Stimulated activated naive CD8-positive, alpha-beta T cell treated with anti-CD3 and anti-CD28 coated beads, Interleukin-15, Interleukin-2, amounts not matched to agents 100 ng/mL and 50 ng/mL, for 24 hours (primary cell): ENCODE results near the gene UNC5C.

Experiments
- H3K27ac Mint-ChIP-seq: one replicate; pipeline ENCODE4 v1.8.0; 2021; ENCODE audit warnings: mild to moderate bottlenecking, mixed read lengths
- H3K27me3 Mint-ChIP-seq: one replicate; pipeline ENCODE4 v1.8.0; 2021; ENCODE audit warnings: mixed read lengths
- H3K36me3 Mint-ChIP-seq: one replicate; pipeline ENCODE4 v1.8.0; 2021; ENCODE audit warnings: low read depth, mixed read lengths
- H3K4me1 Mint-ChIP-seq: one replicate; pipeline ENCODE4 v1.8.0; 2021; ENCODE audit warnings: low read depth, mixed read lengths
- H3K4me3 Mint-ChIP-seq: one replicate; pipeline ENCODE4 v1.8.0; 2021; ENCODE audit warnings: mild to moderate bottlenecking, mixed read lengths
- H3K9me3 Mint-ChIP-seq: one replicate; pipeline ENCODE4 v1.8.0; 2021; ENCODE audit warnings: mixed read lengths

Gene UNC5C

DNA sequence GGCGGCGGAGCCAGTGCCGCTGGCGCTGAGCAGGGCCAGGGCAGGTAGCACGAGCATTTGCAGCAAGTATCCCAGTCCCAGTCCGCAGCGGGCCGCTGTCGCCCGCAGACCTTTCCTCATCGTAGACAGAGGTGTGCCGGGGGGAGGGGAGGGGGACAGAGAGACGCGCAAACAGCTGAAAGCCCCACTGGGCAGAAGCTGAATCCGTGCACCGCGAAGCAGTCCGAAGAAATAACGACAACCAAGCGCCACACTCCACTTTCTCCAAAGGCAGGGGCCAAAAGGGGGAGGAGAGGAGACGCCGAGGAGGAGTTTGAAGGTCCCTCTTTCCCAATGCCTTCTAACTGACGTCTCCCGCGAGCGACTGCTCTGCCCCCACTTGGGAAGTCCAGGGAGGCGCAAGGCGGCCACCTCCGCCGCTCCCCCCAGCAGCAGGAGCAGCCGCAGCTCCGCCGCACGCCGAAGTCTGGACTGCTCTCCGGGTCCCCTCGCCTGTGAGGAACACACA is at the start of gene UNC5C:
Gene UNC5C (minus strand): TSS at position 236 of the 508 bp plus-strand sequence.
- Mint-ChIP-seq H3K9me3 (no peaks in the 10 kb centered on the region), H3K4me1 (peaks cover 23% of the 10 kb centered on the region), H3K27me3 (peaks cover 53% of the 10 kb centered on the region), H3K4me3 (peak within 1 kb of the TSS; percentile 70), H3K27ac (no peak within 1 kb of the TSS), H3K36me3 (no peaks in the 10 kb centered on the region)

DNA sequence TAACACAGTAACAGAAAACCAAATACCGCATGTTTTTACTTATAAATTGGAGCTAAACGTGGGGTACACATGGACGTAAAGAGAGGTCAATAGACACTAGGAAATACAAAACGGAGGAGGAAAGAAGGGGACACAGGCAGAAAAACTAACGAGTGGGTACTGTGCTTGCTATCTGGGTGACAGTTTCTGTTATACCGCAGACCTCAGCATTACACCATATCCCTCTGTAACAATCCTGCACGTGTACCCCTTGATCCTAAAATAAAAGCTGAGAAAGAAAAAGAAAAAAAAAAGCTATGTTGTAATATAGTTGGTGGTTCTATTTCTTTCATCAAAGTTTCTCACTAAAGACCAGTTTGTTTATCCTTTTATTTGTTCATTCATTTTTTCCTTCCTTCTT is 47.9 kb upstream of the UNC5C start:
- H3K36me3 Mint-ChIP-seq, result no peaks in the 10 kb centered on the region
- peaks cover 4% of the 10 kb centered on the region for H3K4me1 Mint-ChIP-seq
- no peaks in the 10 kb centered on the region for H3K27me3 Mint-ChIP-seq
- H3K9me3 Mint-ChIP-seq, result no peaks in the 10 kb centered on the region
- no peak overlapping the region for H3K27ac Mint-ChIP-seq
- no peak overlapping the region for H3K4me3 Mint-ChIP-seq

DNA sequence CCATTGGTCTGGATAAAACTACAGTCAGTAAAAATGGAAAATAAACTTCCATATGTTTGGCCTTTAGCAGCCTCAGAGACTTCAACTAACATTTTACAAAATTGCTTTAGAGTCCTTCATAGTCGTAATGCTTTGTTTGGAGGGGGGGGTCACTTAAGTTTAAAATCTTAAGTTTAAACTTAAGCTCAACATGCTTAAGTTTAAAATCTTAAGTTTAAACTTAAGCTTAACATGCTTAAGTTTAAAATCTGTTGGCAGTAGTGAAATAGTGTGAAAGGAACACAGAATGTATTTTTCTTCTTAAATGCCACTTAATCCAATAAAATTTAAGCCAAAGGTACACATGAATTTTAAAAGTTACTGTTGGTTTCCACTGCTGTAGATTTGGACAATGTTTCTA is 45.9 kb upstream of the UNC5C start:
- Mint-ChIP-seq H3K27me3 (no peaks in the 10 kb centered on the region), H3K27ac (no peak overlapping the region), H3K36me3 (no peaks in the 10 kb centered on the region), H3K4me3 (no peak overlapping the region), H3K4me1 (no peaks in the 10 kb centered on the region), H3K9me3 (no peaks in the 10 kb centered on the region)

DNA sequence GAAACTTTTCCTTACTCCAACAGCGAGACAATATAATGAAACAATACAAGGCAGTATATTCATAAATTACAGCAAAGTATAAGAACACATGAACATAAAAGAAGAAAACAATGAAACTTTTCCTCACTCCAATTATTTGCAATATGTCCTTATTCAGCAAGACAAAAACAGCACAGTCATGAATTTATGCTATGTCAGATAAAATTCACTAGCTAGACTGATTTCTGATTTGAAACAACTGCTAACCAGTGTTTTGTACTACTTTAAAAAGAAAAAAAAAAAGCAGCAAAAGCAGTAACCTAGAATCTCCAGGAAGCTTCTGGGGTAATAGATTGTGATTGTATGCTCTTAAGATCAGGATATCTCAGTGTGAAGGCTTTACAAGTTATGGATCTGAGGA is 45.2 kb upstream of the UNC5C start:
- Mint-ChIP-seq H3K4me3 (no peak overlapping the region), H3K36me3 (no peaks in the 10 kb centered on the region), H3K9me3 (no peaks in the 10 kb centered on the region), H3K27ac (no peak overlapping the region), H3K4me1 (no peaks in the 10 kb centered on the region), H3K27me3 (no peaks in the 10 kb centered on the region)

- Mint-ChIP-seq H3K27ac (no peak overlapping the region), H3K36me3 (no peaks in the 10 kb centered on the region), H3K4me1 (no peaks in the 10 kb centered on the region), H3K27me3 (no peaks in the 10 kb centered on the region), H3K4me3 (no peak overlapping the region), H3K9me3 (no peaks in the 10 kb centered on the region)
Measured at GRCh38 chr4:95591278-95591677, 42.5 kb upstream of the UNC5C start.

GRCh38 chr4:95590615-95591014 is 41.8 kb upstream of the UNC5C start:
- Mint-ChIP-seq H3K36me3 (no peaks in the 10 kb centered on the region), H3K9me3 (no peaks in the 10 kb centered on the region), H3K27me3 (no peaks in the 10 kb centered on the region), H3K4me3 (no peak overlapping the region), H3K4me1 (no peaks in the 10 kb centered on the region), H3K27ac (no peak overlapping the region)

- Mint-ChIP-seq H3K27me3 (peaks cover 4% of the 10 kb centered on the region), H3K4me3 (no peak overlapping the region), H3K36me3 (no peaks in the 10 kb centered on the region), H3K4me1 (no peaks in the 10 kb centered on the region), H3K27ac (no peak overlapping the region), H3K9me3 (no peaks in the 10 kb centered on the region)
Measured at GRCh38 chr4:95585016-95585695, 36.4 kb upstream of the UNC5C start.

GRCh38 chr4:95580226-95580625 is 31.5 kb upstream of the UNC5C start:
- H3K4me3 Mint-ChIP-seq, result no peak overlapping the region
- H3K27me3 Mint-ChIP-seq, result peaks cover 4% of the 10 kb centered on the region
- H3K4me1 Mint-ChIP-seq, result no peaks in the 10 kb centered on the region
- H3K27ac Mint-ChIP-seq, result no peak overlapping the region
- H3K36me3 Mint-ChIP-seq, result no peaks in the 10 kb centered on the region
- H3K9me3 Mint-ChIP-seq, result peaks cover 12% of the 10 kb centered on the region

DNA sequence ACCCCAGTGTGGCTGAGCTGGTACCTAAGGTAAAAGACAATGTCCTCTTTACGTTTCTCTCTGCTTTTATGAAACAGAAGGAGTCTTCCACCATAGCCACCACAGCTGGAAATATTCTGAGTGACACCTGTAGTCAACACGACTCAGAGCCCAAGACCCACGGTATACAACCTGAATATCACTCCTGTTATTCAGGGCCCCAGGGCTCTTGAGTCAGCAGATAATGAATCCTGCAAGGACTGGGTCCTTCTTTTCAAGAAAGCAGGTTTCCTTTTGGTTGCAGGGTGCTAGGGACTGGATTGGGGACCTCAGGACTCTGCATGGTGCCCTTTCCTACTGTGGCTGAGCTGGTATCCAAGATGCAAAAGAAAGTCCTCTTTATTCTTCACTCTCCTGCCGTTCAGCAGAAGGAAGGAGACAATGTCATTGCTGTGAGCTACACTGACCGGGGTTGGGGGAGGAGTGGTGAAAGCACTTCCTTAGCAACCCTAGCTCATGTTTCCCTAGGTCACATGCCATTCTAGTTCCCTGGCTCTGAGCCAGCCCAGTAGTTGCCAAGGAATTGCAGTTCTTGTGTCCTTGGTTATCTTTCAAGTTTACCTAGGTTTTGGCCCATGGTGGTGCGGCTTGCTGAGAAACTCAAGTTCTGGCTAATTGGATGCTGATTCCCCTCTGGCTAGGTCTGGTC is 23.7 kb upstream of the UNC5C start:
- Mint-ChIP-seq H3K27ac (no peak overlapping the region), H3K27me3 (peaks cover 7% of the 10 kb centered on the region)

GRCh38 chr4:95571577-95571976 is 22.8 kb upstream of the UNC5C start:
- H3K4me3 Mint-ChIP-seq, result no peak overlapping the region

More for the DNA sequence above, 23.7 kb upstream of the UNC5C start:
- no peaks in the 10 kb centered on the region for H3K36me3 Mint-ChIP-seq
- no peak overlapping the region for H3K4me3 Mint-ChIP-seq
- H3K9me3 Mint-ChIP-seq, result peaks cover 16% of the 10 kb centered on the region
- H3K4me1 Mint-ChIP-seq, result no peaks in the 10 kb centered on the region

DNA sequence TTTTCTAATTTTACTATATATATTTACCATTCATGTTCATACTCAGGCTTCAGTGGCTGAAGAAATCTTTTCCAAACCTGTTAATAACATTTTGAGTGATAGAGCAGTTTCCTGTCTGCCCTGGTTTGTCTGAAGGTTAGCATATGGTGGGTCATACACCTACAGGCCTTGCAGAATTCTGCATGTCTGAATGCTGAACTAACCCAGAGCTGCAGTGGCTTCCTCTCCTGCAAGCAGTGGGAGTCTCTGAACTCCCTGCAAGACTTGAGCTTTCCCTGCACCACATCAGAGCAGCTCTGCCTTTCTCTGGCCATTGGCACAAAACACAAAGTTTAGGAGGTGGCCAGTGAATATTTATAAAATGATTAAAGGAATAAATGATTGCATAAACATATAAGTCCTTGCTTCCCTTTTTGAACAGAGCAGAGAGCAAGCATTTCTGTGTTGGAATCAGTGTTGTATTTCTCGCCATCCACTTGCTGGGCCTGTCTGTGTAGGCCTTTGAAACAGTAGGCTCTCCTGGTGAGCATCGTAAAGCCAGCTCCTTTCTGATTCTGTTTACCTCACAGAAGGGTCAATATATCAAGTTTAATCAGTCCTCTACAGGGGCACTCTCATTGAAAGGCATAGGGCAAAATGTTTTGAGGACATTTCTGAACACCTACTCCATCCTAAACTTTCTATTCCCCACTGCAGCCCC is 15.0 kb upstream of the UNC5C start:
- H3K36me3 Mint-ChIP-seq, result no peaks in the 10 kb centered on the region
- no peak overlapping the region for H3K4me3 Mint-ChIP-seq
- no peaks in the 10 kb centered on the region for H3K27me3 Mint-ChIP-seq
- H3K27ac Mint-ChIP-seq, result no peak overlapping the region
- H3K4me1 Mint-ChIP-seq, result no peaks in the 10 kb centered on the region
- H3K9me3 Mint-ChIP-seq, result peaks cover 4% of the 10 kb centered on the region

More at GRCh38 chr4:95571577-95571976, 22.8 kb upstream of the UNC5C start:
- Mint-ChIP-seq H3K27me3 (peaks cover 7% of the 10 kb centered on the region), H3K27ac (no peak overlapping the region), H3K9me3 (peaks cover 16% of the 10 kb centered on the region), H3K36me3 (no peaks in the 10 kb centered on the region), H3K4me1 (no peaks in the 10 kb centered on the region)

- no peaks in the 10 kb centered on the region for H3K36me3 Mint-ChIP-seq
- no peaks in the 10 kb centered on the region for H3K4me1 Mint-ChIP-seq
- H3K4me3 Mint-ChIP-seq, result no peak overlapping the region
- H3K27ac Mint-ChIP-seq, result no peak overlapping the region
- peaks cover 4% of the 10 kb centered on the region for H3K9me3 Mint-ChIP-seq
- H3K27me3 Mint-ChIP-seq, result no peaks in the 10 kb centered on the region
Measured at GRCh38 chr4:95560774-95561173, 12.0 kb upstream of the UNC5C start.

GRCh38 chr4:95556207-95556859 is 7.6 kb upstream of the UNC5C start:
- Mint-ChIP-seq H3K27ac (no peak overlapping the region), H3K4me1 (no peaks in the 10 kb centered on the region), H3K4me3 (no peak overlapping the region), H3K27me3 (peaks cover 8% of the 10 kb centered on the region), H3K9me3 (no peaks in the 10 kb centered on the region), H3K36me3 (no peaks in the 10 kb centered on the region)

GRCh38 chr4:95552942-95553550 is 4.3 kb upstream of the UNC5C start:
- Mint-ChIP-seq H3K36me3 (no peaks in the 10 kb centered on the region), H3K27me3 (peaks cover 31% of the 10 kb centered on the region), H3K9me3 (no peaks in the 10 kb centered on the region), H3K4me3 (no peak overlapping the region), H3K27ac (no peak overlapping the region), H3K4me1 (peaks cover 22% of the 10 kb centered on the region)
